CD4-positive, alpha-beta T cell treated with Interleukin-2 at 100 ng/mL for 4 hours (primary cell): ENCODE results near the gene RNASE1.
"Not testable (repeated sequence)": the region's sequence is repeated elsewhere in the genome, so short reads cannot be mapped to it uniquely, and the experiment has no call there.

Experiments used
- DNase-seq: peaks from one replicate; pipeline ENCODE4 v3.0.0-alpha.2; 2020; ENCODE audit warnings: low spot score

RNASE1 gene

DNA sequence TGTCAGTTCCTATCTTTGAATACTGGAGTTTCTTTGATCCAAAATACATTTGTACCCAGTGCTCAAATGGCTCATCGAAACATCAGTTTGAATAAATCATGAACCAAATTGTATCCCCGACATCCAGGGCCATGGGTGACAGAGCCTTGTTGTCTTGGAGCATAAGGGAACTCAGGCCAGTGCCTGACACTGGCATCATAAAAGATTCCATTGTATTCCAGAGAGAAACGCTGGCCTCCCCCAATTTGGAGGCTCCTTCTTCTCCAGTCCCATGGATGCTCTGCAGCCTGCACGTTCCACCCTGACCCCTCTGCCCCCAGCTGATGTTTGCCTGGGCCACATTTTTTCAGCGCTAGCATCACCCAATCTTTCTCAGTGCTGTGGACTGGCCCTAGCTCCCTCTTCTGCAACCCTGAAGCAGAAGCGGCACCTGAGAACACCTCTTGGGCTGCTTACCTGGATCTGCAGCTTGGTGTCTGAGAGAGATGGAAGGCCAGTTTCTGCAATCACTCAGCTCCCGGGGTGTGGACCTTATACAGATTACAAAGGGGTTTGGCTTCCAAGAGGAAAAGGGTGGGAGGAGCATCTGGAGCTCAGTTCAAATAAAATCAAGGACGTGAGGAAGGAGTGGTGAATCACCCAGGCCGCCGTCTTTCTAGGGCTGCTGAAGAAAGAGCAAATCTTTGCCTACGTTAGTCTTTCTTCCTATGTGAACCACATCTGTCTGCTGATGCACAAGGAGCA is at the start of gene RNASE1:
Gene RNASE1, minus strand, starts transcription at position 504 of the 744 bp plus-strand sequence. CDS start 776 bp downstream, outside the sequence.
- no peak for DNase-seq

DNA sequence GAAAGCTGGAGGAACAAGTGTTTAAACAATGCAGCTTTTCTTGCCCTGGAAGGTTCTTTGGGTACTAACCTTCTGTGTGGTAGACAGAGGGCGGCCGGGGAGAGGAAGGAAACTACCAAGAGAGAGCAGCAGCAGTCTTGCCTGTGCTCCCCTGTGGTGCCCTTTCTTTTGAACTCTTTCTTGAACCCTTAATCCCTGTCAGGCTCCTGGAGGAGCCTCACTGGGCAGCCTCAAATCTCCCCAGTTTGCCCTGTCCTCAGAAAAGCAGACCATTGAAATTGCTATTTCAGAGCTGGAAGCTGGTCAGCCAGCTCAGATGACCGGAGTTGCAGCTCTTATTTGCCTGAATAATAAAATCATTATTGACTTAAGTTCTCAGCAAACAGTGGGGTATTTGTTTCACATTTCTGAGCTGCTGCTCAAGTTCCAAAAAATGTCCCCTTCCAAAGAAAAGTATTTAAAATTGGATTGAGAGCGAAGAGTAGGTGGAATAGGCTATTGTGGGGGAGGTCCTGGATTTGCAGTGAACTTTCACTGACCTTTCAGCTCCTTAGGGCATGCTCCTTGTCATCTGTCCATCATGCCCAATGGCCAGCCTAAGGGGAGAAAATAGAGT is 46.4 kb upstream of the RNASE1 start:
- no peak for DNase-seq

DNA sequence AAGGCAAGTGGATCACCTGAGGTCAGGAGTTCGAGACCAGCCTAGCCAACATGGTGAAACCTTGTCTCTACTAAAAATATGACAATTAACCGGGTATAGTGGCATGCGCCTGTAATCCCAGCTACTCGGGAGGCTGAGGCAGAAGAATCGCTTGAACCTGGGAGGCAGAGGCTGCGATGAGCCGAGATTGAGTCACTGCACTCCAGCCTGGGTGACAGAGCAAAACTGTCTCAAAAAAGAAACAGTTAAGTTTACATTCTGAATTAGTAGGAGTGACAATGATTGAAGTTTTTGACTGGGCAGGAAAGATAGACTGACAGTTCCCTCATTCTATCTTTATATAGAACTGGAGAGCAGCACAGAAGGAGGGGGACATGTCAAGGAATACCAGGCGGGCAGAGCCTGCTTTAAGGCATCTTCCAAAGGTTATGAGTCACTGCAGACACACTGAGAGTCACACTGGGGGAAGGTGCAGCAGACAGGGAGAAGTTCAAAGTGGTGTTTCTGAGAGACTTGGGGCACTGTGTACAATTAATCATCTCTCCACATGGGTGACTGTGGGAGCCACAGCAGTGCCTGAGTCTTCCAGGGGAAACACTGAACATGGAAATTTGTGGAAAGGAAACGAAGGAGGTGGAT is 45.8 kb upstream of the RNASE1 start:
- DNase-seq = no peak

DNA sequence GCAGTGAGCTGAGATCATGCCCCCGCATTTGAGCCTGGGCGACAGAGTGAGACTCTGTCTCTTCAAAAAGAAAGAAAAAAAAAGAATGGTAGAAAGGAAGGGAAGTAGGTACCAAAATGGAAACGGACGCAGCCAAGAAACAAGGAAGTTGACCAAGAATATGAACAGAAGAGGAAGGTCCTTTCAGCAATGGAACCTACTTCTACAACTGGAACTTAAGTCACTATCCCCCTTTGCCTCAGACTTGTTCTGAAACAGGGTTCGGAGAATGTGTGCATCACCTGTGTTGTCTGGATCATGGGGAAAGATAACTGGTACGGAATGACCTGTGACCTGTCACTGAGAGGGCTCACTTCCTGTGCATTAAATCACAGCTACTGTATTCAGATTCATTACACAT is 43.9 kb upstream of the RNASE1 start:
- no peak for DNase-seq

DNA sequence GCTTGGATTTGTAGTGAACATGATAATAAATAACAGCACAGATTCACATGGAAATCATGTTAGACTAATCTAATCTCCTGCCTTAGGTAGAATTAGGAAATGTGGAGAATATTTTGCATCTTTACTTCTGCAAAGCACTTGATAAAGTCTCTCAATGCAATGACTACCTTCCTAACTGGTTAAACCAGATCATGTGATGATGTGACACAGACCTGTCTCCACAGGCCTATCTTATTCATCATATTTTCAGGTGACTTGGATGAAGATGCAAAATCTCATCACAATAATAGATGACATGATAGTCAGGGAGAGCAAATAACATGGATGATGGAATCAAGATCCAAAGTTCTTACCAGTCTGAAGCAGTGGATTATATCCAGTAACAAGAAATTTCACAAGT is 38.5 kb upstream of the RNASE1 start:
- no peak for DNase-seq

DNA sequence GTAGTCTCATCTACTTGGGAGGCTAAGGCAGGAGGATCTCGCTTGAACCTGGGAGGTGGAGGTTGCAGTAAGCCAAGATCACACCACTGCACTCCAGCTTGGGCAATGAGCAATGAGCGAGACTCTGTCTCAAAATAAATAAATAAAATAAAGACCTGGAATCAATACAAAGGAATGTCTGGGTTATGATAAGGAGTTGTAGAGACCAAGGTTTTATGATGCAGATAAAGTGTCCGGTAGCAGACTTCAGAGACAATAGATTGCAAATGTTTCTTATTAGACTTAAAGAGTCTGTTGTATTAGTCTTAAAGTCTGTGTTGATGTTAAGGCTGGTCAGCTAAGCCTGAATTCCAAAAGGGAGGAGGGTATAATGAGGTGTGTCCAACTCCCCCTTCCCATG is 35.2 kb upstream of the RNASE1 start:
- DNase-seq = no peak

DNA sequence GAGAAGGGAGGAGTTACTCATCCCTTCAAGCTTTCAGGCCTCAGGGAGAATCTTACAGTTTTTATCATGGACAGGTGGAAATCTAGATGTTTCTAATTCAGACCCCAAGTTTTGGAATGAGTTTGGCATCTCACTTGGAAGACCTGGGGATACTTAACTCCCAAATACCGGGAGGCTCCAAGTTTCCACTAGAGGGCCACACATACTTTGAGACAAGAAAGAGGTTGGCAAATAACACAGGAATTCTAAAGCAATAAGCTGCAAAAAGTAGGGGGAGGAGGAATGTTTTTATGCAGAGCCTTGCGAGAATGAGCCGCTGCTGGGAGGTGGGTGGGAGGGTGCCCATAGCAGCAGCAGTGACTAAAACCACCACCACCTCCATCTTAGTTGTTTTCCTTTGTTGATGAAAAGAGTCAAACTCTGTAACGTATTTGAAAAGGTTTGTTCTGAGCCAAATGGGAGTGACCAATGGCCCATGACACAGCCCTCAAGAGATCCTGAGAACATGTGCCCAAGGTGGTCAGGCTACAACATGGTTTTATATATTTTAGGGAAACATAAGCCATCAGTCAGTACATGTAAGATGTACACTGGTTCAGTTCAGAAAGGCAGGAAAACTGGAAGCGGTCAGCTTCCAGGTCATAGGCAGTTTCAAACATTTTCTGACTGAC is 34.2 kb upstream of the RNASE1 start:
- no peak for DNase-seq

DNA sequence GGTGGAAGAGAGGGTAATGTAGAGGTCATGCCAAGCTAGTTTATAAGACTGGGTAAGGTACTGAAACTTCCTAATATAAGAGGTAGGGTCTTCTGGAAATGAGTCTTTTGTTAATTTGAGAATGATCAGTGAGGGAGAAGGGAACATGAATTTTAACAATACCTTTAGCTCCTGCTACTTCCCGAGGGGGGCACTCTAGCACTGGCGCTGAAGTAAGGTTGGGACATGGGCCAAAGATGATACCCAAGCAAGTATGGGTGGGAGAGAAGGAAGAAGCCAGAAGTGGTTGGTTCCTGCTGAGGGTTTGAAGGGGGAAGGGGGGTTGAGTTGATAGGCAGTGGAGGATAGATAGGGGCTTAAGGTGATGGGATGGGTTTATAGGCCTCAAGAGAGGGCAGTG is 32.3 kb upstream of the RNASE1 start:
- DNase-seq = no peak

DNA sequence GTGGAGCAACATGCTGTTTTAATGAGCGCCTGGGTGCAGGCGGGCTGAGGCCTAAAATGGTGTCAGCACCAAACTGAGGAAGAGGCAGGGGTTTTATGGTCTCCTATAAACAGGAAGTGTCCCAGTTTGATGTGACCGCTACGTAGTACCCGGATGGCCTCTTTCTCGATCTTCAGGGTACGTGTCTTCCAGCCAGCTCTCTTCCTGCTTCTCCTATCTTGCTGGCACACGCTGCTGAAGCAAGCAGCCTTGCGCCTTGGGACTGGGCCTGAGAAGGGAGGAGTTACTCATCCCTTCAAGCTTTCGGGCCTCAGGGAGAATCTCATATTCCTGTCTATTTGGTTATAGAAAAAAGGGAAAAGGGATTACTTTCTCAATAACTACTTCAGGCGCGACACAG is 28.2 kb upstream of the RNASE1 start:
- no peak for DNase-seq

DNA sequence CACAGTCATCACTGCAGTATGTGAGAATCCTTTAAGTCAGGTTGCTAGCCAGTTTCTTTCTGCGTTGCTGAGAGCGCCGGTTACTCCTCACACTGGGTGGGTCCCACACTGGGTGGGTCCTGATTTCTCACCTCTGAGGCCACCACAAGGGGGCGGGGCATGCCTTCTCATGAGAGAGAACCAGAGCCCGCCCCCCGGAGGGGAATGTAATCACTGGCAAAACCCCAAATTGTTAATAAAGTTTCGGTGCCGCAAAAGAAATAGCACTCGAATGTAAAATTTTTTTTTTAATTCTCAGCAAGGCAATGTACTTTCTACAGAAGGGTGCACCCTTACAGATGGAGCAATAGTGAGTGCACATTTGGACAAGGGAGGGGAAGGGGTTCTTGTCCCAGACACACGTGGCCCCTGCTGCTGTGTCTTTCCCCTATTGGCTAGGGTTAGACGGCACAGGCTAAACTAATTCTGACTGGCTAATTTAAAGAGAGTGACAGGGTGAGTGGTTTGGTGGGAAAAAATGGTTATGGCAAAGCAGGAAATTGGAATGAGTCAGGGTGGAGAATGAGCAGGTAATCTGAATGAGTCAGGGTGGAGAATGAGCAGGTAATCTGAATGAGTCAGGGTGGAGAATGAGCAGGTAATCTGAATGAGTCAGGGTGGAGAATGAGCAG is 25.5 kb upstream of the RNASE1 start:
- not testable (repeated sequence) for DNase-seq

DNA sequence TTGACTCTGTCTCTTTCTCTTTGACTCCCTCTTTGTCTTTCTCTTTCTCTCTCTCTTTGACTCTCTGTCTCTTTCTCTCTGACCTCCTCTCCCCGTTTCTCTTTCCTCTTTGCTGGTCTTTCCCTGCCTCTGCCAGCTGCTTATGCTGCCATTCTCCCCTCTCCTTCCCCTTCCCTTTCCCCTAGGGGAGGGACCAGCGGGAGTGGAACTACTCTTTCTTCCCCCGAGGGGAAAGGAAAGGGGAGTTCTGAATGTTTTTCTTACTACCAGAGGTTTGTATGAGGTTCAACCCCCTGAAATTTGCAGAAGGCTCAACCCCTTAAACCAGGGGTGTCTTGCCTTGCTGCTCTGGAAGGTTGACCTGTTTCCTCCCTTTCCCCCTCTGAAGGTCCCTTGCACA is 24.7 kb upstream of the RNASE1 start:
- no peak for DNase-seq

DNA sequence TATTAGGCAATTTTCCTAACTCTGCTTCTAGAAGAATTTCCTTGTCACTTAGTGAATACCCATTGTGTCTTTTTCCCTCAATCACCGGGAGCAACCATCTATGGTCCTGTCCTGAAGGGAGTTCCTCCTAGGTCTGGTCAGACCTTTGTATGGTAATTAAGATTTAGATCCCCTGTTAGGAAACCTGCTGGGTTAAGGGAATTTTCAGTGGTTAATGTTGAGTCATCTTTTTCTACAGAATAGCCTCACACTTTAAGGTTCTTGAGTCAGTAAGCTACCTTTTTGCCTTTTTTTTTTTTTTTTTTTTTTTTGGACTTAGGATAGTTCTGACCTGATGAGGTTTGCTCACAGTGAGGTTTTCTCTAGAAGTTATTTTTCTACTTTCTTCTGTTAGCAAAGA is 24.0 kb upstream of the RNASE1 start:
- not testable (repeated sequence) for DNase-seq

DNA sequence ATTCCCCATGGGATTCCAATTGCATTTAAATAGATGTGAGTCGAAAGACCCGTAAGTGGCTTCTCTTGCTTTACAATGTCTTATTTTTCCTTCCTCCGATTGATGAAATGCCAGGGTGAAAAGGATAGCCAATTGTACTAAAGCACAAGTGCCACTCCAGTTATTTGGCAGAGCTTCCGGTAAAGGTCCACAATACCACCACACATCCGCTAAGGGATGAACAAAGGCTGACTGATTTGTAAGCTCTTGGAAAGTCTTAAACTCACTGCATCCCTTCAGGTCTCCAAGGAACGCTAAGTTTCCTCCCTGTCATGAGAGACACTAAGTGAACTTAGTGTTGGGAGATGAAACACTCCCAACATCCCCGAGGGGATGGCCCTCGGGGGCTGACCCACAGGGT is 21.2 kb upstream of the RNASE1 start:
- no peak for DNase-seq

DNA sequence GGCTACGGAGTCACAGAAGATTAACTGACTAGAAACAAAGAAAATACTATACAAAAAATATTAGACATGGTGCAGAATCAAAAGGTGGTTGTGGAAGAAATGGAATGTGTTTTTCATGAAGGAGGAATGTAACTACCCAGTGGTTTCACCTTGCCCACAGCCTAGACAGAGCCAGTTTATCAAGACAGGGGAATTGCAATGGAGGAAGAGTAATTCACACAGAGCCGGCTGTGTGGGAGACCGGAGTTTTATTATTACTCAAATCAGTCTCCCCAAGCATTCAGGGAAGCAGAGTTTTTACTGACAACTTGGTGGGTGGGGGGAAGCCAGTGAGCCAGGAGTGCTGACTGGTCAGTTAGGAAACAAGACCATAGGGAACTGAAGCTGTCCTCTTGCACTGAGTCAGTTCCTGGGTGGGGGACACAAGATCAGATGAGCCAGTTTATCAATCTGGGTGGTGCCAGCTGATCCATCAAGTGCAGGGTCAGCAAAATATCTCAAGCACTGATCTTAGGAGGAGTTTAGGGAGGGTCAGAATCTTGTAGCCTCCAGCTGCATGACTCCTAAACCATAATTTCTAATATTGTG is 19.0 kb upstream of the RNASE1 start:
- not testable (repeated sequence) for DNase-seq

DNA sequence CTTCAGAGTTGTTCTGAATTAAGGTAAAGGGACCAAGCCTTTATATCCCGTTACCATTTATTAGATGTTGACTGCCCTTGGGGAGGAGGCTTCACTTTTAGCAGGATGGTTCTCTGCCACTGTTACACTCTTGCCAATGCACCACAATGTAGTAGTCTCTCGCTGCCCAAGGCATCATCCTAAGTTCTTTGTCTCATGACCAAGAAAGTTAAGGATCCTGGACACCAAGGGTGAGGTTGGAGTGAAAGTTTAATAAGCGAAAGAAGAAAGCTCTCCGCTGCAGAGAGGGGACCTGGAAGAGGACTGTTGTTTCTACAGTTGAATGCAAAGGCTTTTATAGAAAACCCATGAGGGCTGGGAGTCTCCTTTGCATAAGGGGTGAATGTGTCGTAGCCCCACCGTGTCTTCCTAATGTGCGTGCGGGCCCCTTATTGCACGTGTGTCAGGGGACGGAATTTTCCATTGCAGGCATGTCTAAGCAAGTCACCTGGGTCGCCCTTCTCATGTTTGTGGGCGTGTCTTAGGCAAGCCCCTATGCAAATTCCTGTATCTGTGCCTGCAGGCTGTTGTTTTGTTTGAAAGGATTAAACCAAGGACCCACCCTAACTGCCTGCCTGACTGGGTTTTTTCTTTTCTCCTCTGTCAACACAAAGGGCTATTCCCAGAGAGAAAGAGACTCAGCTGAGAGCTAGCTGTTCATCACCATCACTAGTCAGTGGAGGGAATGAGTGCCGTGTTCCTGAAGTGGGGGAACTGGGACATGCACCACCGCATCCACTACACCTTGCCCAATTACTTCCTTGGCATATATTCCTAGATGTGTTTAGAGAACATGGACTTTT is 17.6 kb upstream of the RNASE1 start:
- no peak for DNase-seq

DNA sequence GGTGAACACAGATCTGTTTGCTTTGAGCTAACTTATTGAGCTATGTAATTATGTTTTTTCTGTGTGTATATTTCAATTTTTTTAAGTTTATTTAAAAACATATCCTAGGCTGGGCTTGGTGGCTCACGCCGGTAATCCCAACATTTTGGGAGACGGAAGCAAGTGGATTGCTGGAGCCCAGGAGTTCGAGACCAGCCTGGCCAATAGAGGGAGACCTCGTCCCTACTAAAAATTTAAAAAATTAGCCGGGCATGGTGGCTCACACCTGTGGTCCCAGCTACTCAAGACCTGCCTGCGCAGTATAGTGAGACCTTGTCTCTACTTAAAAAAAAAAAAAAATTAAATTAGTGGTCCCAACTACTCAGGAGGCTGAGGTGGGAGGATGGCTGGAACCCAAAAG is 16.2 kb upstream of the RNASE1 start:
- DNase-seq = no peak

DNA sequence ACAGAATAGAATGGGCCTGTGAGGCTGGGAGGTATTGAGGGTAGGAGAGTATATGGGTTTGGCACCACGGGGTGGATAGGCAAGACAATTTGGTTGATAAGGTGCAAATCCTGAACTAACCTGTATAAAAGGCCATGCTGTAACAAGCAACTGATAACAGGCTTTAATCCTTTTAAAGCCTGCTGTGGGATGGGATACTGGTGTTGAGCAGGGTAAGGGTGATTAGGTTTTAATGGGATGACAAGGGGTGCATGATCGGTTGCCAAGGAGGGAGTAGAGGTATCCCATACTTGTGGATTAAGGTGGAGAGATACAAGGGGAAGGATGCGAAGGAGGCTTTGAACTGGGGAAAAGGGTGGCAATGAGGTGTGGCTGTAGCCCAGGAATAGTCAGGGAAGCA is 13.3 kb upstream of the RNASE1 start:
- DNase-seq = not testable (repeated sequence)

DNA sequence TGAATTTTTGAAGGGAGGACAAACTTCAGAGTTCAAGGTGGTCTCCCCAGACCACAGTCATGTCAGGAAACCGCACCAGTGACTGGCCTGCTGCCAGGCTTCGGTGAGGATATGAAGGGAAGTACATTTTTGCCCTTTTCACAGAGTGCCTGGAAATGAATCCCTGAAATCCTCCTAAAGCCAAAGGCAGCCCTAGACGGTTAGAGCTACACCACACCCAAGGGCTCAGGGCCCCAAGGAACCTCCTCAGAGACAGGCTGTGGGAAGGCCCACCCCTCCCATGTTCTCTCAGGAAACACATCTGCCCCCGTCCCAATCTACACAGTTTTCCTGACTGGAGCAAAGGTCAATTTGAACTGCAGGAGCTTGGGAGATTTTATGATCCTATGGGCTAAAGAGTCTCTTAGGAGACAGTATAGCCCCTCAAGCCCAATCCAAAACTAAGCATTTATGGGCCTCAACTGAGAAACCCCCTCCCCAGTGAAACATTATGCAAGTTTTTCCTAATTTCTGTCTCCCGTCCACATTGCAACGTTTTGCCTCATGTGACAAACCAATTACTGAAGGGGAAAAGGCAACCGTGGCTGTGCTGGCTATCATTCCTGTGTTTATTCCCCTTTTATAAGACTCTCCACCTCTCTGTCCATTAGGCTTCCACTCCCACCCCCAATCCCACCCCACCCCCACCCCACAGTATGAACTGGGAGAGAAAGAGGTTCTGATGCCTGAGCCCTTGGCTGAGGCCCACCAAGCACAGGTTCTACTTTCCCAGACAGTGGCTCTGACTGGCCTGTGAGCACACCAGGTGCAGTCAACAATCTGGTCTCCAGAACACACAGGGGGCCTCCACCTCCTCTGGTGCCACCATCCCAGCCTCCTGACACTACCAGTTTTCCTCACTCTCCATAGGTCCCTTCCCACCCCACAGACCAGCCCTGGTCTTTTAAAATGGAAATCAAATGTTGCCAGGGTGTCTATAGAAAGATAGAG is 9.6 kb upstream of the RNASE1 start:
- DNase-seq = no peak

DNA sequence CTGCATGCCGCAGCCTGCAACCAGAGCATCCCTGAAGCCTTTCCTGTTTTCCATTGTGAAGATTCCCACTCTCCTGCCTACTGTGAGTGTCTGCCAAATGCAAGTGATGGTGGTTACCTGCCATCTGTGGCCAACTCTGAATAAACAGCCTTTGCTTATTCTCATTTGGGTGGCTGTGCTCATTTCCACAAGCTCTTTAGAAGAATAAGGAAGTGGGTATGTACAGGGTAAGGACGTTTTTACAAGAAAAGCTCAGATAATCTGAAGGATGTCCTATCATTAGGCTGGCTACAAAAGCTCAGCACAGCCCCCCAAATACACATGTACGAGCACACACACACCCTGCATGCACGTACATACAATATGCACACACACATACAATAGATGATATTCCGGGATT is 7.3 kb upstream of the RNASE1 start:
- DNase-seq = no peak

DNA sequence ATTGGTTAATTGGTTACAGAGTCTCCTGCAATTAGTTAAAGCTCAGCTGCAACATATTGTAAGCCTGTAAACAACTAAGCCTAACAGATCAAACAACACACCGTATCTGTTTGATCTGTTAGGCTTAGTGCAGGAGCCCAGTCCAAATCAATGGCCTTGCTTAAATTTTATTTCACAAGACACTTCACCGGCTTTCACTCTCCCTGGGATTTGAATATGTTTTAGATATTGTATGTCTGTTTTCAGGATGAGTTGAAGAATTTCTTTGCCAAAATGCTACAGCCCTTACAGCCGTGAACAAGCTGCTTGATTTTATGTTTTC is 5.5 kb upstream of the RNASE1 start:
- no peak for DNase-seq
